NCI-H2081 (cell line): ENCODE data around the gene PMPCB.
A peak's percentile ranks its signal among the peaks of the same experiment; 100 is the strongest.
"Not testable (repeated sequence)": the region's sequence is repeated elsewhere in the genome, so short reads cannot be mapped to it uniquely, and the experiment has no call there.

Source experiments
- DNase-seq, 2 experiments: peaks; one replicate each; lab custom pipeline; 2025; lab: John Stamatoyannopoulos, UW

PMPCB gene

GRCh38 chr7:103296901-103297836, at the start of gene PMPCB:
PMPCB (plus strand) TSS chr7:103297435; CDS start chr7:103297460, 25 bp downstream.
- DNase-seq: peak; percentile 90 to 94

GRCh38 chr7:103253699-103254506, 43.3 kb upstream of the PMPCB start:
- not testable (repeated sequence) for DNase-seq

- not testable (repeated sequence) for DNase-seq
Observed at GRCh38 chr7:103264054-103264453, 33.2 kb upstream of the PMPCB start.

- not testable (repeated sequence) for DNase-seq
Observed at GRCh38 chr7:103266229-103266628, 31.0 kb upstream of the PMPCB start.

GRCh38 chr7:103273374-103273773, 23.9 kb upstream of the PMPCB start:
- DNase-seq: not testable (repeated sequence)

GRCh38 chr7:103274867-103275266, 22.4 kb upstream of the PMPCB start:
- not testable (repeated sequence) for DNase-seq

GRCh38 chr7:103278195-103278594, 19.0 kb upstream of the PMPCB start:
- not testable (repeated sequence) for DNase-seq

- DNase-seq: peak in 1 of 2 experiments; percentile 31
Observed at GRCh38 chr7:103279636-103279962, 17.6 kb upstream of the PMPCB start.

GRCh38 chr7:103279963-103280802, 17.1 kb upstream of the PMPCB start:
- peak; percentile 85 to 93 for DNase-seq

GRCh38 chr7:103280803-103281155, 16.5 kb upstream of the PMPCB start:
- DNase-seq: not testable (repeated sequence)

- not testable (repeated sequence) for DNase-seq
Observed at GRCh38 chr7:103282802-103283427, 14.3 kb upstream of the PMPCB start.

- no peak for DNase-seq
Observed at GRCh38 chr7:103292122-103292521, 5.1 kb upstream of the PMPCB start.

GRCh38 chr7:103293526-103293925, 3.7 kb upstream of the PMPCB start:
- DNase-seq: no peak

GRCh38 chr7:103297837-103298179, 573 bp downstream of the PMPCB start:
- no peak for DNase-seq

GRCh38 chr7:103299660-103300059, 2.4 kb downstream of the PMPCB start:
- no peak for DNase-seq

GRCh38 chr7:103301441-103301840, 4.2 kb downstream of the PMPCB start:
- no peak for DNase-seq

- no peak for DNase-seq
Observed at GRCh38 chr7:103307503-103308231, 10.4 kb downstream of the PMPCB start.

- no peak for DNase-seq
Observed at GRCh38 chr7:103314852-103315251, 17.6 kb downstream of the PMPCB start.

GRCh38 chr7:103316380-103316941, 19.2 kb downstream of the PMPCB start:
- DNase-seq: no peak

- DNase-seq: no peak
Observed at GRCh38 chr7:103317009-103317408, 19.8 kb downstream of the PMPCB start.

- DNase-seq: no peak
Observed at GRCh38 chr7:103325744-103326143, 28.5 kb downstream of the PMPCB start.
